Body of pancreas (tissue), 4 donors: ENCODE results near the gene LST1.

Source experiments
- CTCF ChIP-seq, 7 experiments: fragments of 450-650 bp in 4 of 7; fragments of 200-600 bp in 3 of 7; sonication (generic) in 3 of 7; IDR thresholded peaks; one replicate each; pipeline ENCODE4 v1.5.1; 2016 to 2019; ENCODE audit warnings: antibody characterized with exemption in 7 of 7
- POLR2A ChIP-seq, 3 donors: fragments of 450-650 bp; IDR thresholded peaks; one replicate each; pipeline ENCODE4 v1.6.1; 2016; ENCODE audit warnings: antibody characterized with exemption in 3 of 3, mild to moderate bottlenecking in 2 of 3

- TF ChIP-seq POLR2A (IDR thresholded peaks at IDR 0.05) (no peak), CTCF (IDR thresholded peaks at IDR 0.05) (no peak)
Observed at GRCh38 chr6:31568537-31568961, 17.5 kb upstream of the LST1 start.
